Psoas muscle (tissue), 8 donors: ENCODE measurements around the gene GPAT2. TPM values are rescaled to one million over a fixed set of nuclear protein-coding genes. Genes with fewer than 3 reads are reported as not detected.
"Not testable (repeated sequence)": the region's sequence is repeated elsewhere in the genome, so short reads cannot be mapped to it uniquely, and the experiment has no call there.

Source experiments
- ATAC-seq, 4 donors: fragments of 200-7000 bp; cut with Tn5 transposase; one replicate each; pipeline ENCODE4 v1.9.1; 2020; ENCODE audit warnings: moderate library complexity in 3 of 4, mild to moderate bottlenecking in 2 of 4
- DNase-seq, 2 donors: peaks; one replicate each; pipeline ENCODE4 v3.0.0-alpha.2; 2020
- H3K27ac ChIP-seq: fragments of 200-600 bp; one replicate; pipeline ENCODE4 v1.8.0; 2022
- H3K27me3 ChIP-seq, 3 donors: fragments of 200-600 bp in 1 of 3; one replicate each; pipeline versions ENCODE4 v1.6.1 to v1.8.0; 2013 to 2022; ENCODE audit warnings: low read length in 2 of 3, mild to moderate bottlenecking in 2 of 3, moderate library complexity in 1 of 3; ENCODE audit not compliant: insufficient read depth in 3 of 3
- H3K36me3 ChIP-seq, 2 donors: fragments of 200-600 bp in 1 of 2; one replicate each; pipeline versions ENCODE4 v1.6.1 to v1.8.0; 2013 to 2022; ENCODE audit warnings: low read depth in 1 of 2, mild to moderate bottlenecking in 1 of 2, moderate library complexity in 1 of 2; ENCODE audit not compliant: insufficient read depth in 1 of 2
- H3K4me1 ChIP-seq: fragments of 200-600 bp; one replicate; pipeline ENCODE4 v1.8.0; 2022
- H3K4me3 ChIP-seq: fragments of 200-600 bp; one replicate; pipeline ENCODE4 v1.8.0; 2022; ENCODE audit warnings: mild to moderate bottlenecking
- H3K9me3 ChIP-seq: fragments of 200-600 bp; one replicate; pipeline ENCODE4 v1.8.0; 2022
- WGBS, 3 donors: extraction: QIAGEN DNeasy Blood & Tissue Kit; methylation state at CpG; one replicate each; pipeline versions ENCODE4 v1.1.6 to v1.1.7; 2013; 5-methylcytosine and 5-hydroxymethylcytosine counted together
- intact Hi-C, 2 donors: fragments of 100-400 bp; cut with DNase I; formaldehyde crosslinking; loops; one replicate each; pipeline versions ENCODE4 v1.11.0 to v1.14.2; 2022
- polyA plus RNA-seq, 3 donors: library from polyadenylated mRNA; stranded (reverse); fragments of 200-250 nt; gene quantifications; one replicate each; pipeline ENCODE4 v1.2.3, GENCODE V29; 2013
- total RNA-seq, 4 donors: library from RNA; stranded (reverse); fragmentation: NEBNext Ultra II Directional in 2 of 4; extraction: Animal tissue kit (Norgen Biotek cat#: 25700) in 2 of 4; gene quantifications; one replicate each; pipeline versions ENCODE4 v1.2.1 to v1.2.4, GENCODE V29; 2021 to 2023
- TF ChIP-seq, protein P1 (sequence below): fragments of 200-600 bp; IDR thresholded peaks from one replicate; pipeline ENCODE4 v1.8.0; 2022; ENCODE audit warnings: antibody characterized with exemption
- donor health status: healthy with polysubstance abuse.
- donor health status: DM: no; HTN: no; CAD: no; lungs with moderate emphysema.
- donor health status: Bipolar disorder and iron deficiency.
- donor health status: healthy.
- donor health status: DM: yes; HTN: yes; CAD: no.
- donor health status: DM: no; HTN: no; CAD: no.
- donor health status: DM: no; HTN: no; CAD: no.
- donor health status: DM: yes; HTN: yes; CAD: no.

GPAT2 gene
- total and polyA plus RNA-seq, 7 donors, result 3.2 to 7.8 (median 6.4) TPM

DNA sequence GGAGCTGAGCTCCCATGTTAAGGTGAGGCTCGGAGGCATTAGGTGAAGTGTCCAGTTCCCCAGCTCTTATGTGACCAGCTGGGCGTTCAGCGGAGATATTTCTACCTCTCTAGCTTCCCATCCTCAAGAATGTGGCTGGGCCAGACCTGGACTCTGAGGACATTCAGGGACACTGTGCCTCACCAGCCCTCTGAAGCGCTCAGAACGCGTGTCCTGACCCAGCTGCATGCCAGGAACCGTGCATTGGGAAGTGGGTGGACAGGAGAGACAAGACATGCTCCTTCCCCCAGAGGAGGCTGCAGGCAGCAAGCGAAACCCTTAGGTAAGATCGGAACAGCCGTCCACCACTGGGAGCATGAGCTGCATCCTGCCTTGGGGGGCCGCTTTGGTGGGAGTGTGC is 38.0 kb upstream of the GPAT2 start:
- DNase-seq, result no peak
- 65 to 73% (median 71%) methylated on average over 11 of the region's 11 CpGs for WGBS, 3 donors
- no peak overlapping the region for H3K4me3 ChIP-seq
- H3K27ac ChIP-seq, result no peak overlapping the region
- no peaks in the 10 kb centered on the region for H3K4me1 ChIP-seq
- no peaks in the 10 kb centered on the region for H3K27me3 ChIP-seq
- peak in 2 of 4 donors; percentile 24 to 40 for ATAC-seq
- intact Hi-C loops, result no loop called here
- no peaks in the 10 kb centered on the region for H3K36me3 ChIP-seq
- TF ChIP-seq, protein P1, sequence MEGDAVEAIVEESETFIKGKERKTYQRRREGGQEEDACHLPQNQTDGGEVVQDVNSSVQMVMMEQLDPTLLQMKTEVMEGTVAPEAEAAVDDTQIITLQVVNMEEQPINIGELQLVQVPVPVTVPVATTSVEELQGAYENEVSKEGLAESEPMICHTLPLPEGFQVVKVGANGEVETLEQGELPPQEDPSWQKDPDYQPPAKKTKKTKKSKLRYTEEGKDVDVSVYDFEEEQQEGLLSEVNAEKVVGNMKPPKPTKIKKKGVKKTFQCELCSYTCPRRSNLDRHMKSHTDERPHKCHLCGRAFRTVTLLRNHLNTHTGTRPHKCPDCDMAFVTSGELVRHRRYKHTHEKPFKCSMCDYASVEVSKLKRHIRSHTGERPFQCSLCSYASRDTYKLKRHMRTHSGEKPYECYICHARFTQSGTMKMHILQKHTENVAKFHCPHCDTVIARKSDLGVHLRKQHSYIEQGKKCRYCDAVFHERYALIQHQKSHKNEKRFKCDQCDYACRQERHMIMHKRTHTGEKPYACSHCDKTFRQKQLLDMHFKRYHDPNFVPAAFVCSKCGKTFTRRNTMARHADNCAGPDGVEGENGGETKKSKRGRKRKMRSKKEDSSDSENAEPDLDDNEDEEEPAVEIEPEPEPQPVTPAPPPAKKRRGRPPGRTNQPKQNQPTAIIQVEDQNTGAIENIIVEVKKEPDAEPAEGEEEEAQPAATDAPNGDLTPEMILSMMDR, result no peak
- H3K9me3 ChIP-seq, result peaks cover 19% of the 10 kb centered on the region

DNA sequence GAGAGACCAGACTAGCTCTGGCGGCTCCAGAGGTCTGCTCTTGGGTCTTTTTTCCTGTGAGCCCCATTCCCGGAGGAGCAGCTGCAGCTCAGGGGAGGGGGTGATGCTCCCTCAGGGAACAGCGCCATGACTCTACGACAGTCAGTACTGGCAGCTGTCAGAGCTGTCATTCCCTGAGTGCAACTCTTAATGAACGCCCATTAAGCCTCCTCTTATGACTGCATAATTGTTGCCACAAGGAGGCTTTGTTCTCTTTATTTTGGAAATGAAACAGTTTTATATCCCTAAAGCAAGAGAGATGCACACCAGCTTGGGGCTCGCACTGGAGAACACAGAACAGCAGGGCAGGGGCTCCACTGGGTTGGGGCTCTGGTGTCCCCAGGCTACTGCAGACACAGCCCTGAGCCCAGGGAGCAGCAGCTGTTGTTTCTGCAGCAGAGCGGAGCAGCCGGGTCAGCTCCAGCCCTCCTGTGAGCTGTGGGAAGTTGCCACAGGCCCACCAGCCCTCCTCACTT is 37.3 kb upstream of the GPAT2 start:
- peak in 3 of 4 donors; percentile 24 to 63 (median 61) for ATAC-seq
- H3K27ac ChIP-seq, H3K27me3 ChIP-seq, DNase-seq, intact Hi-C loops, H3K36me3 ChIP-seq, H3K4me3 ChIP-seq, H3K4me1 ChIP-seq: not testable (repeated sequence)
- H3K9me3 ChIP-seq, result peaks cover 12% of the 10 kb centered on the region
- WGBS, 3 donors, result 15 to 36% (median 32%) methylated on average over 6 to 8 of the region's 8 CpGs

DNA sequence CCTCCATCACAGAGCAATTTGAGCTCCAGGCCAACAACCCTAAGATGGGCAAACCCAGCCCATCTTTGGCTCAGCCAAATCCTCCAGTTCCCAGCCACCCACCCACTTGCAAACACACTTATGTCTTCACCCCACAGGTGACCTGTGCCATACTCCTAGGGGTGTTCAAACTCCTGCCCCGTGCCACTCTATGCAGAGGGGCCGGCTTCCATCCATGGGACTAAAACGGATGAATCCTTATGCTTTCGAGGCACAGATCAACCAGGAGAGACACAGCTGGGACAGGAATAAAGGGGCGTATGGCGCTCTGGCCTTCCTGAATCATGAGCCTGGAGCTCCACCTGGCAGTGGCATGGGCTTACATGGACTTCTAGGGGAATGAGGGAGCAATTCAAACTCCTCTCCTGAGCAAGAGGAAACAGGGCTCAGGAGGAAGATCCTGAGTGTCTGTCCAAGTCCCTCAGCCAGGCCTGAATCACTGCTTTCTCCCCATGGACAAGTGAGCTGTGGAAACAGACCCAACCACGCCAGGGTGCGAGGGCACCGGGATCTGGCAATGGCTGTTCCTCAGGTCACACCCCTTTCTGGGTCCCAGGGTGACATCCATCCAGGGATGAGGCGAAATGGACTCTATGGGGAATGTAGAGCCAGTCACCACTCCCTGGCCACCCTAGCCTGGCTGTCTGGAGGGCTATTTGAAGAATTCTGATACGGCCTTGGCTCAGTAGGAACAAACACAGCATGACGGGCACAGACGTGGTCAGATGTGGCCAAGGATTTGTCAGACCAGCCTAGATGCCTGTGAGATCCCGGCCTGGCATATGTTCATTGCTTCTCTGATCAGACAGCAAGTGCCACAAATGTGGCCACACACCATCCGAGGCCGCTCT is 36.6 kb upstream of the GPAT2 start:
- ATAC-seq, result peak in 3 of 4 donors; percentile 43 to 70 (median 66)
- H3K4me3 ChIP-seq, H3K4me1 ChIP-seq, H3K27me3 ChIP-seq, H3K36me3 ChIP-seq, H3K9me3 ChIP-seq, intact Hi-C loops, DNase-seq, H3K27ac ChIP-seq: not testable (repeated sequence)
- 46 to 60% (median 50%) methylated on average over 15 to 16 of the region's 16 CpGs for WGBS, 3 donors

DNA sequence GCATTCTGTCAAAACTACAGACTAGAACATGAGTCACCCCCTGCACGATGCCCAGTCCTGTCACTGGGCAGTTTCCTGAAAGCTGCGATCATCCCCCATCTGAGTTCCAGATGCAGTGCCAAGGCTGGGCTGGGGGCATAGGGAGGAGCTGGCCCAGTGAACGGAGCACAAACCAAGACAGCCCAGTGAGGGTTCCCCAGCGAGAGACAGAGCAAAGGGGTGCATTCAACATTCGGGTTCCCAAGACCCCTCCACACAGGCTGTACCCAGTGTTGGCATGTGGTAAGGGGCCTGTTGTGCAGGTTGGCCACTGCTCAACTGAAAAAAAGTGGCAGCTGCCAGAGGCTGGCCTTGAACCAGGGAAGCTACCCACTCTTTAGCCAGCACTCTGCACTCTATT is 35.6 kb upstream of the GPAT2 start:
- H3K9me3 ChIP-seq, H3K4me3 ChIP-seq, H3K4me1 ChIP-seq, H3K27ac ChIP-seq, H3K27me3 ChIP-seq, DNase-seq, ATAC-seq, H3K36me3 ChIP-seq, intact Hi-C loops: not testable (repeated sequence)
- 61 to 72% (median 68%) methylated on average over 5 of the region's 5 CpGs for WGBS, 3 donors

DNA sequence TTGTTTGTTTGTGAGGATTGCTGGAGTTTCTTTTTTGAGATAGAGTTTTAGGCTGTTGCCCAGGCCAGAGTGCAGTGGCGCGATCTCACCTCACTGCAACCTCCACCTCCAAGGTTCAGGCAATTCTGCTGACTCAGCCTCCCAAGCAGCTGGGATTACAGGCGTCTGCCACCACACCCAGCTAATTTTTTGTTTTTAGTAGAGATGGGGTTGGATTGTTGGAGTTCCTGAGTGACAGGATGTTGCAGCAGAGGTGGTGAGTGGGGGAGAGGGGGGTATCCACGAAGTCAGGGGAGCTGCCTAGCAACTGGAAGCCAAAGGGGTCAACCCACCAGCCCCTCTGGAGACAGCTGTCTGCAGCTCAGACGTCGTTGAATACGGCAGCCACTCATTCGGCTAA is 35.2 kb upstream of the GPAT2 start:
- not testable (repeated sequence) for H3K27ac ChIP-seq, H3K36me3 ChIP-seq, H3K9me3 ChIP-seq, H3K4me3 ChIP-seq, H3K27me3 ChIP-seq, DNase-seq, H3K4me1 ChIP-seq, ATAC-seq
- intact Hi-C loops, result loop anchor here in 1 of 2 donors (10.0 kb wide), 1 partner anchor 1625 kb away; no protein-coding TSS in a partner anchor
- 21 to 31% (median 26%) methylated on average over 6 of the region's 8 CpGs for WGBS, 3 donors

DNA sequence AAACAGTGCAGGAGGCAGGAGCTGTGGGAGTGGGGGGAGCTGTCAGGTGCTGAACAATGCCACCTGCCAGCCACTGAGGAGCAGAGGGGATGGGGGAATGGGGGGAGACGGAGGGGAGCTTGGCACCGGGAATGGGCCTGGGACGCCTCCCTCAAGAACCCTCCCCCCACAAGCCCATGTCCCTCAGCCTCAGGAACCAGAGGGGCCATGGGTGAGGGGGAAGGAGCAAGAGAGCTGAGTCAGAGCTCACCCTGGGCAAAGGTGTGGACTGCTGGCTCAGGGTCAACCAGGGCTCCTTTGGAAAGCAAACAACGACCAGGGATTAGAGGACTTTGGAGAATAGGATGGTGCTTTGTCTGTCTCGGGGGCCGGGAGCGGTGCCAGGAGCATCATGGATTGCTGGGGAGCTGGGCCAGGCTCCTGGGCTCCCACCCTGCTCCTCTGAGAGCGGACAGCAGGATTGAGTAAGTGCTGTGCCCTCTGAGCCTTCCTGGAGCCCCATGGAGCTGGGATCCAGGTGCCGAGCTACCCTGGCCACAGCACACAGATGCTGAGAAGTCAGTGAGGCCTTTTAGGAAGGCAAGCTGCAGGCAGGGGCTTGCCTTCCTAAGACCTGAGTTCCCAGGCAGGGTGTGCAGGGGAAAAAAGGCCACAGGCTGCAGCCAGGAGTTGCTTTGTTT is 33.3 kb upstream of the GPAT2 start:
- H3K36me3 ChIP-seq, H3K4me3 ChIP-seq, ATAC-seq, H3K27ac ChIP-seq, H3K9me3 ChIP-seq, H3K27me3 ChIP-seq, H3K4me1 ChIP-seq, DNase-seq: not testable (repeated sequence)
- intact Hi-C loops, result loop anchor here in 1 of 2 donors (10.0 kb wide), 1 partner anchor 1627 kb away; no protein-coding TSS in a partner anchor
- WGBS, 3 donors, result 63 to 74% (median 66%) methylated on average over 9 of the region's 9 CpGs

DNA sequence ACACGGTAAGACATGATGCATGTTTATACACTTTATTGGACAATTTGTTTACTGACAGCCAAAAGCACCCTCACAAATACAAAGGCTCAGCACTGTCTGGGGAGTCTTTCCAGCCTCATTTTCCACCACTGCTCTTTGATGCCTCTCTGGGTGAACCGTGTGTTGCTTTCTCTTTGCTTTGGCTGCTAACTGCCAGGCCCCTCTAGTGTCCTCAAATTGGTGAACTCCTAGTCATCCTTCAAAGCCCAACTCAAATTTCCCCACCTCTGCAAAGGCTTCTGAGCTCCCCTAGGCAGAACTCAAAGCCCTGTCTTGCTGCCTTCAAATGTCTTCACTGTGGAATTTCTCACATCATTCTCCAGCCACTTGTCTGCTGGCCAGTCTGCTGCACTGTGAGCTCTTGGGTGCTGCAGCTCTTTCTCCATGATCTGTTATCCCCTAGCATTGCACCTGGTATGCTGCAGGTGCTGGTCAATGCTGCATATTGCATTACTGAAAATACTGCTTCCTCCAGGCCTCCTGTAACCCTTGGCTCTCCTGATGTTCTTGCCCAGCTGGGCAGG is 32.5 kb upstream of the GPAT2 start:
- not testable (repeated sequence) for H3K27ac ChIP-seq, H3K36me3 ChIP-seq, H3K4me1 ChIP-seq, H3K4me3 ChIP-seq, H3K9me3 ChIP-seq, H3K27me3 ChIP-seq, DNase-seq, ATAC-seq
- 77 to 81% (median 80%) methylated on average over 2 of the region's 2 CpGs for WGBS, 3 donors
- intact Hi-C loops, result loop anchor here in 1 of 2 donors (10.0 kb wide), 1 partner anchor 1628 kb away; no protein-coding TSS in a partner anchor

DNA sequence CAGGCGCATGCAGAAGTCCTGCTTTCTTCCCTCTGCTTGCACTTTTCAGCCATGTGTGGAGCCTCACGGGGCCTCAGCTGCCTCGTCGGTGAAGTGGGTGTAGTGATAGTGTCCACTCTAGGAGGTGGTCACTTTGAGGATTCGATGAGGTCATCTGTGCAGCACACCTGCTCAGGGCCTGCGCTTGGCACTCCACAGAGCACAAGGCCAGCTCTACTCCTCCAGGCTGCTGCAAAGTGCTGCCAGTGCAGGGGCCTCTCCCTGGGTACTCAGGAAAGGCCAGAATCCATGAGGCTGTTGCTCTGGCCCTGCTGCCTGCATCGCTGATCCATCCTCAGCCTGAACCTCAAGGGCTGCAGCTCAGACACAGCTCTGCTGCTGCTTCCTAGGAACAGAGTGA is 31.8 kb upstream of the GPAT2 start:
- H3K36me3 ChIP-seq, ATAC-seq, H3K27ac ChIP-seq, H3K4me3 ChIP-seq, H3K9me3 ChIP-seq, H3K4me1 ChIP-seq, DNase-seq, H3K27me3 ChIP-seq: not testable (repeated sequence)
- intact Hi-C loops, result loop anchor here in 1 of 2 donors (10.0 kb wide), 1 partner anchor 1628 kb away; no protein-coding TSS in a partner anchor
- 93 to 96% (median 95%) methylated on average over 3 to 4 of the region's 7 CpGs for WGBS, 3 donors

DNA sequence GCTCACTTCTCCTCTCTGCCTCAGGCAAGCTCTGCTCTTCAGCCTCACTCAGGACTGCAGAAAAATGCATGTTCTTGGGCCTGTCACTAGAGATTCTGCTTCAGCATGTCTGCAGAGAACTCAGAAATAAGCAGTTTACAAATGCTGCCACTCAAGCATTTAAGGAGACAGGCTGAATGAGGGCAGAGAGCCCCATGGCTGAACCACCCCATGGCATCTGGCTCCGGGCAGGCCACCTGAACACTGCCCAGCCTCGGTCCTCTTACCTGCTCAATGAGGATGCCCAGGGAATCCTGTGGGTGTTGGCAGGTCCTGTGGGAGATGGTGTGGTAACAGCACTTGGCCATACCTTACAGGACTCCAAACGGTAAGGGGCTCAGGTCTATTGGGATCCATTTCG is 31.2 kb upstream of the GPAT2 start:
- H3K9me3 ChIP-seq, ATAC-seq, H3K27me3 ChIP-seq, H3K27ac ChIP-seq, H3K4me1 ChIP-seq, DNase-seq, H3K36me3 ChIP-seq, H3K4me3 ChIP-seq: not testable (repeated sequence)
- 83 to 94% (median 89%) methylated on average over 4 of the region's 4 CpGs for WGBS, 3 donors
- intact Hi-C loops, result loop anchor here in 1 of 2 donors (10.0 kb wide), 1 partner anchor 1629 kb away; no protein-coding TSS in a partner anchor
